Fibroblast of skin of abdomen (primary cell): ENCODE data around the gene CCDC82.

Experiments
- DNase-seq: peaks from one replicate; pipeline ENCODE4 v3.0.0-alpha.2; 2013

Gene CCDC82

GRCh38 chr11:96306071-96306470 lies 83.6 kb downstream of the CCDC82 start:
- no peak for DNase-seq

- DNase-seq, result no peak
Measured at GRCh38 chr11:96303980-96304379, 85.7 kb downstream of the CCDC82 start.

GRCh38 chr11:96303064-96303463 lies 86.6 kb downstream of the CCDC82 start:
- DNase-seq, result peak; percentile 68
